Panc1 (cell line): ENCODE measurements around the gene MT1X. TPM values are rescaled to one million over a fixed set of nuclear protein-coding genes. Genes with fewer than 3 reads are reported as not detected.

Experiments
- ATAC-seq: fragments of 200-7000 bp; cut with Tn5 transposase; 2 replicates; pipeline ENCODE4 v1.9.1; 2020; ENCODE audit warnings: mild to moderate bottlenecking, moderate library complexity
- BruUV-seq: library from RNA; stranded (reverse); fragments of 400-500 nt; replicated peaks from 2 replicates; lab custom pipeline; 2021; lab: Mats Ljungman, UMichigan
- CTCF ChIA-PET: fragments of 300-600 bp; sonication (Branson Sonifier 250); formaldehyde crosslinking; loops from one replicate; lab custom pipeline; 2022; ENCODE audit warnings: antibody characterized with exemption; lab: Charles Lee
- POLR2A ChIA-PET: fragments of 300-600 bp; sonication (Branson Sonifier 250); formaldehyde crosslinking; loops from one replicate; lab custom pipeline; 2022; ENCODE audit warnings: antibody characterized with exemption; lab: Charles Lee
- DNase-seq: peaks from one replicate; pipeline ENCODE4 v3.0.0-alpha.2; 2010; ENCODE audit warnings: low read depth, low spot score
- H3K27ac ChIP-seq: 2 replicates; pipeline ENCODE4 v1.5.1; 2011; ENCODE audit warnings: mild to moderate bottlenecking, low read length, inconsistent platforms
- H3K27me3 ChIP-seq: fragments of 200-500 bp; sonication (Bioruptor generic); 2 replicates; pipeline ENCODE4 v1.6.0; 2014; ENCODE audit warnings: low read length, inconsistent platforms; ENCODE audit not compliant: control insufficient read depth, insufficient read depth
- H3K36me3 ChIP-seq: fragments of 200-500 bp; sonication (Bioruptor generic); 2 replicates; pipeline ENCODE4 v1.5.1; 2014; ENCODE audit warnings: inconsistent platforms, mild to moderate bottlenecking, low read length, moderate library complexity; ENCODE audit not compliant: control insufficient read depth, insufficient read depth
- H3K4me1 ChIP-seq: 2 replicates; pipeline ENCODE4 v1.5.1; 2011; ENCODE audit warnings: inconsistent platforms, mild to moderate bottlenecking, low read length, moderate library complexity; ENCODE audit not compliant: control insufficient read depth, insufficient read depth
- H3K4me3 ChIP-seq, 2 experiments: 2 replicates each; pipeline ENCODE4 v1.5.1; 2011 to 2012; ENCODE audit warnings: low read depth in 2 of 2, low read length in 2 of 2, mild to moderate bottlenecking in 2 of 2, inconsistent platforms in 1 of 2, moderate library complexity in 1 of 2
- H3K9me3 ChIP-seq: fragments of 200-500 bp; sonication (Bioruptor generic); 2 replicates; pipeline ENCODE4 v1.5.1; 2014; ENCODE audit warnings: low read depth, mild to moderate bottlenecking, inconsistent platforms, low read length, moderate library complexity; ENCODE audit not compliant: control insufficient read depth, insufficient read depth
- POLR2AphosphoS5 ChIP-seq: IDR thresholded peaks from 2 replicates; pipeline ENCODE4 v1.6.1; 2012; ENCODE audit warnings: mild to moderate bottlenecking, low read depth, low read length, moderate library complexity
- SIN3A ChIP-seq: IDR thresholded peaks from 2 replicates; pipeline ENCODE4 v1.6.1; 2012; ENCODE audit warnings: low read depth, mild to moderate bottlenecking, low read length, moderate library complexity, borderline replicate concordance; ENCODE audit not compliant: insufficient read depth
- TCF7L2 ChIP-seq: IDR thresholded peaks from 2 replicates; pipeline ENCODE4 v1.6.1; 2011; ENCODE audit warnings: mild to moderate bottlenecking, low read depth, low read length, inconsistent platforms
- in situ Hi-C: cut with HindIII; loops from 2 replicates; pipeline ENCODE4 v1.10.0; 2016; ENCODE audit warnings: low sequenced_read_pairs, low pct_unique_long_range_greater_than_20kb
- intact Hi-C: fragments of 100-400 bp; cut with micrococcal nuclease; formaldehyde crosslinking; loops from one replicate; pipeline ENCODE4 v1.10.0; 2022; ENCODE audit not compliant: unreplicated experiment
- total RNA-seq: library from RNA; stranded (reverse); gene quantifications from one replicate; pipeline ENCODE4 v1.2.1, GENCODE V29; 2021; ENCODE audit not compliant: unreplicated experiment
- TF ChIP-seq, protein P1 (sequence below), 2 experiments: IDR thresholded peaks; 2 replicates each; pipeline ENCODE4 v1.6.1; 2011 to 2012; ENCODE audit warnings: low read depth in 2 of 2, control low read depth in 1 of 2, low read length in 1 of 2, mild to moderate bottlenecking in 1 of 2, moderate library complexity in 1 of 2; ENCODE audit not compliant: insufficient read depth in 1 of 2

MT1X gene
- total RNA-seq, 1 experiment from 2014 or later = 25.9 TPM

GRCh38 chr16:56728980-56729734, 46.9 kb downstream of the MT1X start:
- in situ Hi-C loops (no loop called here), intact Hi-C loops (no loop called here)
- ChIA-PET POLR2A (interaction anchor here (0.6 kb wide), 2 partner anchors 122 to 293 kb away, joined by 3 read pairs; no protein-coding TSS in a partner anchor), CTCF (no interaction called here)
- ATAC-seq (peak; percentile 38), DNase-seq (no peak)
- Histone ChIP-seq H3K36me3 (no peaks in the 10 kb centered on the region; the same call in 1 of the 2 replicates), H3K4me3 (peak overlapping the region; percentile 85 to 93), H3K4me1 (peaks cover 9% of the 10 kb centered on the region; the same call in 1 of the 2 replicates), H3K9me3 (no peaks in the 10 kb centered on the region), H3K27me3 (no peaks in the 10 kb centered on the region), H3K27ac (peak overlapping the region; percentile 95)
- TF ChIP-seq SIN3A (no peak), POLR2AphosphoS5 (no peak)
- TSS peak; percentile 96 for BruUV-seq

DNA sequence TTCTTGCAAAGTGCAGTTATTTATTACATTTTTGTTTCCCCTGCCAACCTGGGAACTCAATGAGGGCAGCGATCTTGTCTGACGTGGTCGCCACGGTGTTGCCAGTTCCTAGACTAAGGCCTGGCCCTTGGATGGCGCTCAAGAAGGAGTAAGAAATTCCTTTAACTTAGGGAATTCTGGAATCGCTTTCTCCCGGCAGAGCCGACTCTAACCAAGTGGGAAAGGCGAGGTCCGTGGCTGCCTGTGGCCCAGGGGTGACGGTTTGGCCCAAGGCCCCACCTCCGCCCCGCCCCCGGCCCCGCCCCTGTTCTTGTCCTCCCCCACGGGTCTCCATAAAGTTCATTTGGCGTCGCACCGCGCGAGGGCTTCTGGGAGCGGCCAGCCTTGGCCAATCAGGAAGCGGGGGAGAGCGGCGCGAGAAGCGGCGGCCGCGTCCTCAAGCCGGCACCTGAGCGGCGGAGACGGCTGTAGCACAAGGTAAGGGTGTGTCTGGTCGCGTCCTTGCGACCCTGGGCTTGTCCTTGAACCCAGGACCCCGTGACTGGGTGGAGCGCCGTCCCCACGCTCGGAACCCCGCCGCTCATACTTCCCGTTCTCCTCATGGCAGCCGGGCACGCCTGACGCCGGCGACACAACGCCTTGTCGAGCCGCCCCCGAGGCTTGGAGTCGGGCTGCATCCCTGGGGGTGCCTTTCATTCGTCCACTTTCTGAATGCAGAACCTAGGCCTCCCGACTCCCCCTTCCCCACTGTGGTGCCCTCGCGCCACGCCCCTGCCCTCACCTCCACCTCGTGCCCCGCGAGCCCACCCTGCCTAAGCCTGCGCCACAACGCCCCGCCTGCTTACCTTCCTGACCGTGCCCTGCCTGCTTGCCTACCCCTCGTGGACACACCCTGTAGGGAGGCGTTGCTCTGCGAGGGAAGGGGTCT, 47.7 kb downstream of the MT1X start, which contains the start of gene NUP93:
Gene NUP93, plus strand, starts transcription at position 395 of the 928 bp plus-strand sequence. CDS start 18,119 bp downstream, outside the sequence.
- Histone ChIP-seq H3K36me3 (no peaks in the 10 kb centered on the region; the same call in 1 of the 2 replicates), H3K4me3 (peak within 1 kb of the TSS; percentile 85 to 93), H3K9me3 (no peaks in the 10 kb centered on the region), H3K27me3 (no peaks in the 10 kb centered on the region), H3K27ac (peak within 1 kb of the TSS; percentile 95), H3K4me1 (peaks cover 9% of the 10 kb centered on the region; the same call in 1 of the 2 replicates)
- ATAC-seq (peak; percentile 98), DNase-seq (no peak)
- intact Hi-C loops = no loop called here
- no TSS peak for BruUV-seq
- ChIA-PET POLR2A (interaction anchor here (0.6 kb wide), 1 partner anchor 294 kb away, joined by 3 read pairs; no protein-coding TSS in a partner anchor), CTCF (no interaction called here)
- in situ Hi-C loops = no loop called here
- TF ChIP-seq, protein P1, sequence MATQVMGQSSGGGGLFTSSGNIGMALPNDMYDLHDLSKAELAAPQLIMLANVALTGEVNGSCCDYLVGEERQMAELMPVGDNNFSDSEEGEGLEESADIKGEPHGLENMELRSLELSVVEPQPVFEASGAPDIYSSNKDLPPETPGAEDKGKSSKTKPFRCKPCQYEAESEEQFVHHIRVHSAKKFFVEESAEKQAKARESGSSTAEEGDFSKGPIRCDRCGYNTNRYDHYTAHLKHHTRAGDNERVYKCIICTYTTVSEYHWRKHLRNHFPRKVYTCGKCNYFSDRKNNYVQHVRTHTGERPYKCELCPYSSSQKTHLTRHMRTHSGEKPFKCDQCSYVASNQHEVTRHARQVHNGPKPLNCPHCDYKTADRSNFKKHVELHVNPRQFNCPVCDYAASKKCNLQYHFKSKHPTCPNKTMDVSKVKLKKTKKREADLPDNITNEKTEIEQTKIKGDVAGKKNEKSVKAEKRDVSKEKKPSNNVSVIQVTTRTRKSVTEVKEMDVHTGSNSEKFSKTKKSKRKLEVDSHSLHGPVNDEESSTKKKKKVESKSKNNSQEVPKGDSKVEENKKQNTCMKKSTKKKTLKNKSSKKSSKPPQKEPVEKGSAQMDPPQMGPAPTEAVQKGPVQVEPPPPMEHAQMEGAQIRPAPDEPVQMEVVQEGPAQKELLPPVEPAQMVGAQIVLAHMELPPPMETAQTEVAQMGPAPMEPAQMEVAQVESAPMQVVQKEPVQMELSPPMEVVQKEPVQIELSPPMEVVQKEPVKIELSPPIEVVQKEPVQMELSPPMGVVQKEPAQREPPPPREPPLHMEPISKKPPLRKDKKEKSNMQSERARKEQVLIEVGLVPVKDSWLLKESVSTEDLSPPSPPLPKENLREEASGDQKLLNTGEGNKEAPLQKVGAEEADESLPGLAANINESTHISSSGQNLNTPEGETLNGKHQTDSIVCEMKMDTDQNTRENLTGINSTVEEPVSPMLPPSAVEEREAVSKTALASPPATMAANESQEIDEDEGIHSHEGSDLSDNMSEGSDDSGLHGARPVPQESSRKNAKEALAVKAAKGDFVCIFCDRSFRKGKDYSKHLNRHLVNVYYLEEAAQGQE (IDR thresholded peaks at IDR 0.05; ENCODE audit: insufficient read depth in 1 of 2, low read depth in 2 of 2, low read length in 1 of 2) = no peak
- TF ChIP-seq SIN3A (0 out of 2 replicates have a peak, but pooled peaks have one; percentile 72), POLR2AphosphoS5 (peak; percentile 79)

DNA sequence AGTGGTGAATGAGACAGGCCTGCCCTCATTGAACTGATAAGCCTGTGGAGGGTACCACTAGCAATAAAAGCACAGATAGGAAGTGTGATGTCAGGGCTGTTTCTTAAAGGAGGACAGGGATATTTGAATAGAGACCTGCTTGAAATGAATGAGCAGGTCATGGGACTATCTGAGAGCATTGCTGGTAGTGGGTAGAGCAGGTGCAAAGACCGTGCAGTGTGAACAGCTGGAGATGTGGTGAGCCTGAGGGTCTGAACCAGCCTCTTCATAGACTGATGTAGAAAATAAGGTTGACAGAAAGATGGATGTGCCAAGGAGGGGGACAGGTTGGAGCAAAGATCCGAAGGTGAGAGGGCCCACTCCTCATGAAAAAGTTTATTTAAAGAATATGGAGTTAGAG, 50.1 kb downstream of the MT1X start:
- no peak for ATAC-seq
- intact Hi-C loops (no loop called here), in situ Hi-C loops (no loop called here)
- DNase-seq = no peak
- H3K27me3 ChIP-seq = no peaks in the 10 kb centered on the region
- no peaks in the 10 kb centered on the region; the same call in 1 of the 2 replicates for H3K36me3 ChIP-seq
- POLR2A ChIA-PET = no interaction called here
- no peak overlapping the region for H3K27ac ChIP-seq
- no peak overlapping the region for H3K4me3 ChIP-seq
- TF ChIP-seq, protein P1 (IDR thresholded peaks at IDR 0.05; ENCODE audit: insufficient read depth in 1 of 2, low read depth in 2 of 2, low read length in 1 of 2) = no peak
- TF ChIP-seq SIN3A (no peak), TCF7L2 (no peak)
- CTCF ChIA-PET = no interaction called here
- no peaks in the 10 kb centered on the region for H3K9me3 ChIP-seq
- H3K4me1 ChIP-seq = peaks cover 9% of the 10 kb centered on the region; the same call in 1 of the 2 replicates
- BruUV-seq = no TSS peak
